GM19438 (cell line): ENCODE data around the gene DTNA.
"Not testable (repeated sequence)": the region's sequence is repeated elsewhere in the genome, so short reads cannot be mapped to it uniquely, and the experiment has no call there.

Experiments
- ATAC-seq: cut with Tn5 transposase; IDR thresholded peaks from one replicate; pipeline ENCODE4 v1.9.1; 2021; ENCODE audit warnings: low read depth; ENCODE audit not compliant: unreplicated experiment

Gene DTNA

GRCh38 chr18:34720220-34720619, 10.1 kb downstream of the DTNA start:
- no peak for ATAC-seq

- ATAC-seq: no peak
These were observed 13.0 kb downstream of the DTNA start for GRCh38 chr18:34723143-34723542.

GRCh38 chr18:34725737-34726136, 15.6 kb downstream of the DTNA start:
- not testable (repeated sequence) for ATAC-seq

- no peak for ATAC-seq
These were observed 16.3 kb downstream of the DTNA start for GRCh38 chr18:34726286-34727004.

- no peak for ATAC-seq
These were observed 19.2 kb downstream of the DTNA start for GRCh38 chr18:34729264-34729663.

- ATAC-seq: no peak
These were observed 19.8 kb downstream of the DTNA start for GRCh38 chr18:34729740-34730355.

- no peak for ATAC-seq
These were observed 20.7 kb downstream of the DTNA start for GRCh38 chr18:34730774-34731173.

- ATAC-seq: no peak
These were observed 24.0 kb downstream of the DTNA start for GRCh38 chr18:34734056-34734455.

GRCh38 chr18:34734526-34734925, 24.4 kb downstream of the DTNA start:
- not testable (repeated sequence) for ATAC-seq

GRCh38 chr18:34738175-34738894, 28.2 kb downstream of the DTNA start:
- ATAC-seq: no peak

GRCh38 chr18:34740101-34740500, 30.0 kb downstream of the DTNA start:
- no peak for ATAC-seq

GRCh38 chr18:34740724-34741123, 30.6 kb downstream of the DTNA start:
- ATAC-seq: no peak

- ATAC-seq: no peak
These were observed 31.3 kb downstream of the DTNA start for GRCh38 chr18:34741401-34741800.

GRCh38 chr18:34742891-34743341, 32.8 kb downstream of the DTNA start:
- no peak for ATAC-seq

GRCh38 chr18:34744569-34744968, 34.5 kb downstream of the DTNA start:
- no peak for ATAC-seq

- no peak for ATAC-seq
These were observed 36.5 kb downstream of the DTNA start for GRCh38 chr18:34746614-34747013.

- no peak for ATAC-seq
These were observed 39.6 kb downstream of the DTNA start for GRCh38 chr18:34749721-34750120.

- no peak for ATAC-seq
These were observed 42.0 kb downstream of the DTNA start for GRCh38 chr18:34752056-34752455.

- ATAC-seq: no peak
These were observed 44.2 kb downstream of the DTNA start for GRCh38 chr18:34754300-34754699.

GRCh38 chr18:34757666-34758065, 47.6 kb downstream of the DTNA start:
- no peak for ATAC-seq

- ATAC-seq: no peak
These were observed 48.4 kb downstream of the DTNA start for GRCh38 chr18:34758378-34758948.
